Neural progenitor cell (in vitro differentiated cells): ENCODE measurements around the gene GRIN3B. TPM values are rescaled to one million over a fixed set of nuclear protein-coding genes. Genes with fewer than 3 reads are reported as not detected.

ENCODE experiments used
- DNase-seq: peaks from one replicate; pipeline ENCODE4 v3.0.0-alpha.2; 2016; ENCODE audit warnings: low spot score
- H2AFZ ChIP-seq: fragments of 200-600 bp; sonication (generic); replicated peaks from 2 replicates; pipeline ENCODE4 v1.6.1; 2016; ENCODE audit warnings: antibody characterized with exemption
- H3F3A ChIP-seq: fragments of 200-600 bp; sonication (generic); 2 replicates; pipeline ENCODE4 v1.6.1; 2016; ENCODE audit warnings: antibody characterized with exemption, low read depth
- H3K27ac ChIP-seq: fragments of 200-600 bp; sonication (generic); 2 replicates; pipeline ENCODE4 v1.5.1; 2016; ENCODE audit warnings: mild to moderate bottlenecking
- H3K27me3 ChIP-seq: fragments of 200-600 bp; sonication (generic); 2 replicates; pipeline ENCODE4 v1.6.1; 2016; ENCODE audit warnings: mild to moderate bottlenecking, moderate library complexity
- H3K36me3 ChIP-seq: fragments of 200-600 bp; sonication (generic); 2 replicates; pipeline ENCODE4 v1.5.1; 2016
- H3K4me1 ChIP-seq: fragments of 200-600 bp; sonication (generic); 2 replicates; pipeline ENCODE4 v1.6.1; 2016; ENCODE audit warnings: mixed run types
- H3K4me2 ChIP-seq: fragments of 200-600 bp; sonication (generic); 2 replicates; pipeline ENCODE4 v1.6.1; 2016
- H3K4me3 ChIP-seq: fragments of 200-600 bp; sonication (generic); 2 replicates; pipeline ENCODE4 v1.5.1; 2016
- H3K79me2 ChIP-seq: fragments of 200-600 bp; sonication (generic); 2 replicates; pipeline ENCODE4 v1.6.1; 2016; ENCODE audit warnings: low read depth
- H3K9ac ChIP-seq: fragments of 200-600 bp; sonication (generic); 2 replicates; pipeline ENCODE4 v1.6.1; 2016
- H3K9me3 ChIP-seq: fragments of 200-600 bp; sonication (generic); 2 replicates; pipeline ENCODE4 v1.5.1; 2016; ENCODE audit warnings: low read depth
- H4K20me1 ChIP-seq: fragments of 200-600 bp; sonication (generic); 2 replicates; pipeline ENCODE4 v1.6.1; 2016; ENCODE audit warnings: low read depth
- H3K27ac Mint-ChIP-seq: 3 replicates; pipeline ENCODE4 v1.8.0; 2021; ENCODE audit warnings: mixed read lengths
- H3K27me3 Mint-ChIP-seq: 2 replicates; pipeline ENCODE4 v1.8.0; 2022; ENCODE audit warnings: low read depth, mild to moderate bottlenecking, inconsistent platforms, moderate library complexity, mixed read lengths; ENCODE audit not compliant: insufficient read depth
- H3K36me3 Mint-ChIP-seq: 3 replicates; pipeline ENCODE4 v1.8.0; 2021; ENCODE audit warnings: mixed read lengths
- H3K4me1 Mint-ChIP-seq: 3 replicates; pipeline ENCODE4 v1.8.0; 2021; ENCODE audit warnings: mixed read lengths
- H3K4me3 Mint-ChIP-seq: 3 replicates; pipeline ENCODE4 v1.8.0; 2021; ENCODE audit warnings: mild to moderate bottlenecking, moderate library complexity, mixed read lengths
- H3K9me3 Mint-ChIP-seq: 3 replicates; pipeline ENCODE4 v1.8.0; 2020; ENCODE audit warnings: mixed read lengths
- CTCF ChIP-seq: fragments of 200-600 bp; sonication (generic); IDR thresholded peaks from 2 replicates; pipeline ENCODE4 v1.5.1; 2017; ENCODE audit warnings: antibody characterized with exemption, mild to moderate bottlenecking
- EZH2 ChIP-seq: fragments of 200-600 bp; sonication (generic); IDR thresholded peaks from 2 replicates; pipeline ENCODE4 v1.6.1; 2017; ENCODE audit warnings: antibody characterized with exemption, mild to moderate bottlenecking, moderate library complexity
- EZH2phosphoT487 ChIP-seq: fragments of 200-600 bp; sonication (generic); IDR thresholded peaks from 2 replicates; pipeline ENCODE4 v1.6.1; 2017; ENCODE audit warnings: antibody characterized with exemption
- total RNA-seq: library from RNA; depleted of rRNA; stranded (reverse); fragments of >200 nt; gene quantifications from 2 replicates; pipeline ENCODE4 v1.2.3, GENCODE V29; 2015; ENCODE audit warnings: low replicate concordance

GRIN3B gene
- total RNA-seq, 1 donor from 2014 or later = 5.9 TPM

GRCh38 chr19:1000591-1001537 lies 645 bp downstream of the GRIN3B start:
- Histone ChIP-seq H3K9me3 (no peaks in the 10 kb centered on the region), H3K79me2 (no peaks in the 10 kb centered on the region), H2AFZ (no peak overlapping the region), H3K27ac (no peak overlapping the region), H3F3A (peaks cover 6% of the 10 kb centered on the region), H3K9ac (no peak overlapping the region), H4K20me1 (peaks cover 6% of the 10 kb centered on the region), H3K4me3 (peak overlapping the region; percentile 73), H3K4me1 (peaks cover 7% of the 10 kb centered on the region), H3K27me3 (peaks cover 62% of the 10 kb centered on the region), H3K4me2 (peak overlapping the region; percentile 94), H3K36me3 (no peaks in the 10 kb centered on the region)
- H3K4me1 Mint-ChIP-seq = peaks cover 12% of the 10 kb centered on the region
- H3K4me3 Mint-ChIP-seq = peak overlapping the region; percentile 81
- TF ChIP-seq EZH2 (peak; percentile 39), CTCF (no peak), EZH2phosphoT487 (no peak)
- H3K9me3 Mint-ChIP-seq = peaks cover 3% of the 10 kb centered on the region
- no peaks in the 10 kb centered on the region for H3K36me3 Mint-ChIP-seq
- peaks cover 38% of the 10 kb centered on the region for H3K27me3 Mint-ChIP-seq
- peak; percentile 58 for DNase-seq
- H3K27ac Mint-ChIP-seq = no peak overlapping the region

GRCh38 chr19:1001538-1002166 lies 1.4 kb downstream of the GRIN3B start:
- no peaks in the 10 kb centered on the region for H3K36me3 ChIP-seq
- peaks cover 3% of the 10 kb centered on the region for H3K4me1 ChIP-seq
- Mint-ChIP-seq H3K9me3 (peaks cover 3% of the 10 kb centered on the region), H3K4me1 (peaks cover 9% of the 10 kb centered on the region), H3K27ac (no peak overlapping the region), H3K36me3 (no peaks in the 10 kb centered on the region), H3K27me3 (peaks cover 34% of the 10 kb centered on the region), H3K4me3 (peak overlapping the region; percentile 81)
- H3K4me2 ChIP-seq = peak overlapping the region; percentile 94
- no peak overlapping the region for H3K27ac ChIP-seq
- H3K27me3 ChIP-seq = peaks cover 55% of the 10 kb centered on the region
- H3K4me3 ChIP-seq = peak overlapping the region; percentile 73
- H3F3A ChIP-seq = peaks cover 6% of the 10 kb centered on the region
- peak; percentile 81 for TF ChIP-seq CTCF
- TF ChIP-seq EZH2 = no peak
- no peak for TF ChIP-seq EZH2phosphoT487
- DNase-seq = peak; percentile 79
- no peak overlapping the region for H2AFZ ChIP-seq
- H3K79me2 ChIP-seq = no peaks in the 10 kb centered on the region
- no peak overlapping the region for H3K9ac ChIP-seq
- H3K9me3 ChIP-seq = no peaks in the 10 kb centered on the region
- peaks cover 3% of the 10 kb centered on the region for H4K20me1 ChIP-seq

- Mint-ChIP-seq H3K4me3 (peak overlapping the region; percentile 56), H3K27ac (peak overlapping the region; percentile 46), H3K4me1 (peaks cover 8% of the 10 kb centered on the region), H3K9me3 (peaks cover 3% of the 10 kb centered on the region), H3K27me3 (peaks cover 26% of the 10 kb centered on the region), H3K36me3 (no peaks in the 10 kb centered on the region)
- Histone ChIP-seq H3K9ac (no peak overlapping the region), H3K27me3 (peaks cover 45% of the 10 kb centered on the region), H3F3A (peaks cover 6% of the 10 kb centered on the region), H3K4me2 (no peak overlapping the region), H3K79me2 (no peaks in the 10 kb centered on the region), H3K4me3 (no peak overlapping the region), H2AFZ (no peak overlapping the region), H3K36me3 (no peaks in the 10 kb centered on the region), H3K27ac (no peak overlapping the region), H4K20me1 (no peaks in the 10 kb centered on the region), H3K9me3 (no peaks in the 10 kb centered on the region), H3K4me1 (peaks cover 3% of the 10 kb centered on the region)
- no peak for DNase-seq
- TF ChIP-seq CTCF = no peak
- no peak for TF ChIP-seq EZH2
- no peak for TF ChIP-seq EZH2phosphoT487
These were observed 2.4 kb downstream of the GRIN3B start for GRCh38 chr19:1002600-1002999.
